H1 (cell line): ENCODE measurements around the gene POLA1. TPM values are rescaled to one million over a fixed set of nuclear protein-coding genes. Genes with fewer than 3 reads are reported as not detected.

ENCODE experiments used
- CTCF ChIA-PET: fragments of 300-600 bp; sonication (Branson Sonifier 250); formaldehyde crosslinking; loops from one replicate; lab custom pipeline; 2021; ENCODE audit not compliant: partially characterized antibody; lab: Charles Lee
- POLR2A ChIA-PET: fragments of 300-600 bp; sonication (Branson Sonifier 250); formaldehyde crosslinking; loops from one replicate; lab custom pipeline; 2021; ENCODE audit warnings: inconsistent platforms; ENCODE audit not compliant: partially characterized antibody; lab: Charles Lee
- DNase-seq, 2 experiments: peaks; one replicate each; pipeline versions ENCODE4 v3.0.0 to v3.0.0-alpha.2; 2010 to 2022; ENCODE audit warnings: low spot score in 2 of 2, low read depth in 1 of 2, mixed read lengths in 1 of 2
- FAIRE-seq: peaks from 2 replicates; lab custom pipeline; 2011; peaks lifted over from hg19 to GRCh38; lab: Jason Lieb, UNC
- H2AFZ ChIP-seq: 2 replicates; pipeline ENCODE4 v1.8.1; 2012; ENCODE audit warnings: low read length, inconsistent platforms
- H2AK5ac ChIP-seq: 2 replicates; pipeline ENCODE4 v1.6.1; 2013; ENCODE audit warnings: low read depth, low read length
- H2BK120ac ChIP-seq: replicated peaks from 2 replicates; pipeline ENCODE3; 2013; ENCODE audit warnings: low read depth, low read length, inconsistent platforms
- H2BK12ac ChIP-seq: 2 replicates; pipeline ENCODE4 v1.6.1; 2013; ENCODE audit warnings: low read depth, low read length
- H2BK15ac ChIP-seq: 2 replicates; pipeline ENCODE4 v1.6.1; 2013; ENCODE audit warnings: low read length
- H2BK20ac ChIP-seq: 2 replicates; pipeline ENCODE4 v1.6.1; 2013; ENCODE audit warnings: low read length
- H2BK5ac ChIP-seq: 2 replicates; pipeline ENCODE4 v1.6.1; 2013; ENCODE audit warnings: low read depth, low read length
- H3K14ac ChIP-seq: 2 replicates; pipeline ENCODE4 v1.6.1; 2013; ENCODE audit warnings: inconsistent platforms; ENCODE audit not compliant: insufficient read length
- H3K18ac ChIP-seq: 2 replicates; pipeline ENCODE4 v1.6.1; 2013; ENCODE audit warnings: low read length; ENCODE audit errors: extremely low read depth
- H3K23ac ChIP-seq: 2 replicates; pipeline ENCODE4 v1.6.1; 2013; ENCODE audit warnings: inconsistent platforms; ENCODE audit not compliant: insufficient read length
- H3K23me2 ChIP-seq: 2 replicates; pipeline ENCODE4 v1.6.1; 2013; ENCODE audit warnings: low read depth, low read length
- H3K27ac ChIP-seq: 2 replicates; pipeline ENCODE4 v1.6.1; 2011; ENCODE audit warnings: low read depth, low read length, inconsistent platforms
- H3K27me3 ChIP-seq, 4 experiments: replicated peaks in 1 of 4; 1 replicate in 1 of 4; 2 replicates in 3 of 4; pipeline versions ENCODE4 v1.6.1 to v1.8.1; 2011 to 2013; ENCODE audit warnings: low read length in 3 of 4, mild to moderate bottlenecking in 3 of 4, inconsistent platforms in 2 of 4, mixed read lengths in 2 of 4, moderate library complexity in 1 of 4; ENCODE audit not compliant: control insufficient read depth in 3 of 4, insufficient read depth in 3 of 4; ENCODE audit errors: extremely low read depth in 1 of 4
- H3K36me3 ChIP-seq, 4 experiments: 2 replicates each; pipeline versions ENCODE4 v1.6.1 to v1.8.1; 2011 to 2013; ENCODE audit warnings: mild to moderate bottlenecking in 4 of 4, low read length in 3 of 4, moderate library complexity in 2 of 4, control low read depth in 1 of 4, inconsistent platforms in 1 of 4; ENCODE audit not compliant: insufficient read depth in 4 of 4, control insufficient read depth in 2 of 4
- H3K4ac ChIP-seq: replicated peaks from 2 replicates; pipeline ENCODE3; 2013; ENCODE audit warnings: low read length, low read depth, mixed read lengths, inconsistent platforms; ENCODE audit not compliant: insufficient read length
- H3K4me1 ChIP-seq, 4 experiments: replicated peaks in 1 of 4; 1 replicate in 1 of 4; 2 replicates in 3 of 4; pipeline versions ENCODE4 v1.6.1 to v1.8.1; 2011 to 2013; ENCODE audit warnings: low read length in 3 of 4, inconsistent platforms in 2 of 4, mixed read lengths in 1 of 4; ENCODE audit not compliant: insufficient read depth in 4 of 4, control insufficient read depth in 3 of 4
- H3K4me2 ChIP-seq, 2 experiments: 2 replicates each; pipeline versions ENCODE4 v1.6.1 to v1.8.1; 2011 to 2013; ENCODE audit warnings: low read depth in 2 of 2, low read length in 2 of 2, control low read depth in 1 of 2, inconsistent platforms in 1 of 2, mild to moderate bottlenecking in 1 of 2; ENCODE audit not compliant: insufficient read depth in 1 of 2
- H3K4me3 ChIP-seq, 4 experiments: fragments of 200-600, 300-600 bp in 1 of 4; sonication (generic), shearing (Covaris generic), sonication (Bioruptor Twin) in 1 of 4; 2 replicates each; pipeline versions ENCODE4 v1.5.1 to v1.8.1; 2011 to 2016; ENCODE audit warnings: low read length in 4 of 4, low read depth in 3 of 4, control low read depth in 2 of 4, inconsistent platforms in 2 of 4, mild to moderate bottlenecking in 2 of 4, mixed read lengths in 1 of 4, moderate library complexity in 1 of 4; ENCODE audit not compliant: insufficient read depth in 2 of 4; ENCODE audit errors: extremely low read depth in 1 of 4
- H3K56ac ChIP-seq: replicated peaks from 2 replicates; pipeline ENCODE3; 2013; ENCODE audit warnings: low read depth, mild to moderate bottlenecking, mixed read lengths, low read length, inconsistent platforms; ENCODE audit not compliant: insufficient read length
- H3K79me1 ChIP-seq: 2 replicates; pipeline ENCODE4 v1.6.1; 2013; ENCODE audit warnings: low read depth, low read length, control low read depth
- H3K79me2 ChIP-seq, 2 experiments: 2 replicates each; pipeline versions ENCODE4 v1.6.1 to v1.8.1; 2012 to 2013; ENCODE audit warnings: low read length in 2 of 2, mild to moderate bottlenecking in 2 of 2, inconsistent platforms in 1 of 2; ENCODE audit not compliant: insufficient read depth in 2 of 2, control insufficient read depth in 1 of 2
- H3K9ac ChIP-seq, 4 experiments: replicated peaks in 1 of 4; 1 replicate in 1 of 4; 2 replicates in 3 of 4; pipeline versions ENCODE4 v1.6.1 to v1.8.1; 2011 to 2013; ENCODE audit warnings: low read depth in 3 of 4, low read length in 3 of 4, control low read depth in 2 of 4, mild to moderate bottlenecking in 2 of 4, moderate library complexity in 2 of 4, inconsistent platforms in 1 of 4; ENCODE audit errors: extremely low read depth in 1 of 4
- H3K9me3 ChIP-seq, 2 experiments: 2 replicates each; pipeline versions ENCODE4 v1.6.1 to v1.8.1; 2012 to 2013; ENCODE audit warnings: mild to moderate bottlenecking in 2 of 2, moderate library complexity in 2 of 2, control low read depth in 1 of 2, inconsistent platforms in 1 of 2, low read depth in 1 of 2, low read length in 1 of 2, mixed read lengths in 1 of 2; ENCODE audit not compliant: insufficient read depth in 2 of 2
- H4K20me1 ChIP-seq, 2 experiments: replicated peaks in 1 of 2; 2 replicates each; pipeline versions ENCODE3 to v1.8.1; 2011 to 2013; ENCODE audit warnings: inconsistent platforms in 2 of 2, low read length in 2 of 2, mild to moderate bottlenecking in 1 of 2; ENCODE audit not compliant: insufficient read depth in 2 of 2, control insufficient read depth in 1 of 2
- H4K5ac ChIP-seq: 2 replicates; pipeline ENCODE4 v1.6.1; 2013; ENCODE audit warnings: low read length, low read depth, mixed read lengths, inconsistent platforms; ENCODE audit not compliant: insufficient read length
- H4K8ac ChIP-seq: 2 replicates; pipeline ENCODE4 v1.8.0; 2013; ENCODE audit warnings: mild to moderate bottlenecking, moderate library complexity, low read length, inconsistent platforms; ENCODE audit not compliant: insufficient read depth; ENCODE audit errors: extremely low read depth
- H4K91ac ChIP-seq: replicated peaks from 2 replicates; pipeline ENCODE3; 2013; ENCODE audit warnings: low read length, mixed read lengths, inconsistent platforms; ENCODE audit not compliant: insufficient read length
- WGBS, 2 experiments: shearing (Covaris generic) in 1 of 2; methylation state at CpG; one replicate each; pipeline versions ENCODE4 v1.1.6 to v1.1.7; 2013 to 2015; ENCODE audit warnings: low lambda C conversion rate in 2 of 2, mixed read lengths in 2 of 2, inconsistent platforms in 1 of 2, low coverage in 1 of 2, missing lambda C conversion rate in 1 of 2; ENCODE audit not compliant: insufficient replicate concordance in 2 of 2, insufficient coverage in 1 of 2, insufficient read length in 1 of 2; ENCODE audit errors: extremely low coverage in 1 of 2, missing lambda C conversion rate in 1 of 2; 5-methylcytosine and 5-hydroxymethylcytosine counted together
- polyA plus RNA-seq, 7 experiments: library from polyadenylated mRNA; depleted of rRNA in 3 of 7; stranded (reverse) in 5 of 7; unstranded in 2 of 7; fragments of >200 nt in 5 of 7; fragments of 200-250 nt in 2 of 7; gene quantifications; 1 replicate in 5 of 7; 2 replicates in 1 of 7; 4 replicates in 1 of 7; pipeline versions ENCODE4 v1.2.1 to v1.2.3, GENCODE V29; 2011 to 2013; ENCODE audit warnings: missing spikeins in 2 of 7, mixed read lengths in 2 of 7
- total RNA-seq: library from RNA; stranded (reverse); fragmentation: NEBNext Ultra II Directional; extraction: Animal tissue kit (Norgen Biotek cat#: 25700); gene quantifications from 2 replicates; pipeline ENCODE4 v1.2.1, GENCODE V29; 2021

Gene POLA1
- total and polyA plus RNA-seq, 2 of the 8 experiments (the other 6 are each of a cell fraction or from before 2014, with no cell fraction given) = 5.6 to 34.9 TPM

DNA sequence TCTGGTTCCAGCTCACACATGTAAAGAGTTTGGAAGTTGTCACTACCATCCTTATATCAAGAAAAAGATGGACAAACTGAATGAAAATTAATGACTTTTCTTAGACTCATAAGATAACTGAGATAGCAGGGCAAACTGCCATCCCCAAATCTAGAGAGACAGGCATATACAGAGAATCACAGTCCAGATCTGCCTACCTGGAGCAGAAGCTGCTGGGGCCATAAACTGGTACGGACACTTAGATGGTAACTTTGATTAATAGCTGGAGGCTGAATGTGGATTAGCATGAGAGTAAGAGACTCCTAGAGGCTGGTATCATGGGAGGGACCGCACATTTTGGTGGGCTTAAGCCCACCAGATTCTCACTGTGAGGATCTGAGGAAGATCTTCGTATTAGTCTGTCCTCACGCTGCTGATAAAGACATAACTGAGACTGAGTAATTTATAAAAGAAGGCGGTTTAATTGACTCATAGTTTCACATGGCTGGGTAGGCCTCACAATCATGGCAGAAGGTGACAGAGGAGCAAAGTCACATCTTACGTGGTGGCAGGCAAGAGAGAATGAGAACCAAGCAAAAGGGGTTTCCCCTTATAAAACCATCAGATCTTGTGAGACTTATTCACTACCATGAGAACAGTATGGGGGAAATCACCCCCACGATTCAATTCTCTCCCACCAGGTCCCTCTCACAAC, 10.8 kb upstream of the POLA1 start:
- WGBS, 2 experiments = 85% methylated on average over 7 of the region's 7 CpGs; no CpG with 5 or more reads in 1 of the 2 experiments
- H3K4me1 ChIP-seq = no peaks in the 10 kb centered on the region
- H3K14ac ChIP-seq = no peak overlapping the region
- no peaks in the 10 kb centered on the region for H3K79me2 ChIP-seq
- ChIA-PET POLR2A (no interaction called here), CTCF (interaction anchor here (1.1 to 1.4 kb wide), 2 partner anchors 8 to 177 kb away, joined by 3 read pairs; no protein-coding TSS in a partner anchor)
- H3K9me3 ChIP-seq = no peaks in the 10 kb centered on the region
- no peaks in the 10 kb centered on the region for H3K79me1 ChIP-seq
- no peak overlapping the region for H3K4me3 ChIP-seq
- no peak overlapping the region for H4K5ac ChIP-seq
- no peak overlapping the region for H3K23ac ChIP-seq
- no peaks in the 10 kb centered on the region for H3K23me2 ChIP-seq
- no peak overlapping the region for H2AFZ ChIP-seq
- H3K27ac ChIP-seq = no peak overlapping the region
- no peak overlapping the region for H2BK5ac ChIP-seq
- no peak overlapping the region for H3K4me2 ChIP-seq
- H2BK120ac ChIP-seq = no peak overlapping the region
- no peak overlapping the region for H3K9ac ChIP-seq
- H2BK15ac ChIP-seq = no peak overlapping the region
- no peaks in the 10 kb centered on the region for H3K27me3 ChIP-seq
- H2AK5ac ChIP-seq = no peak overlapping the region
- no peak overlapping the region for H3K56ac ChIP-seq
- H4K20me1 ChIP-seq = no peaks in the 10 kb centered on the region
- FAIRE-seq (no peak), DNase-seq (no peak)
- no peak overlapping the region for H2BK20ac ChIP-seq
- H4K8ac ChIP-seq = no peak overlapping the region
- H3K4ac ChIP-seq = no peak overlapping the region
- H3K18ac ChIP-seq = no peak overlapping the region
- H4K91ac ChIP-seq = no peak overlapping the region
- H3K36me3 ChIP-seq = no peaks in the 10 kb centered on the region
- no peak overlapping the region for H2BK12ac ChIP-seq
